Keratinocyte (primary cell): Measurements from ENCODE around the gene SYPL2.

Experiments
- EZH2 ChIP-seq: IDR thresholded peaks from one replicate; pipeline ENCODE4 v1.6.1; 2012; ENCODE audit warnings: inconsistent platforms, mild to moderate bottlenecking, low read length, moderate library complexity
- TF ChIP-seq, protein P1 (sequence below), 3 experiments: IDR thresholded peaks in 1 of 3; conservative IDR thresholded peaks in 1 of 3; optimal IDR thresholded peaks in 1 of 3; 2 replicates in 2 of 3; 3 replicates in 1 of 3; pipeline versions ENCODE3 to v1.5.1; 2011; ENCODE audit warnings: low read length in 3 of 3, mild to moderate bottlenecking in 3 of 3, moderate library complexity in 2 of 3, control low read depth in 1 of 3, inconsistent platforms in 1 of 3; ENCODE audit not compliant: insufficient read depth in 2 of 3; ENCODE audit errors: extremely low read depth in 1 of 3

GRCh38 chr1:109490029-109490933 is 23.9 kb downstream of the SYPL2 start:
- TF ChIP-seq, protein P1, sequence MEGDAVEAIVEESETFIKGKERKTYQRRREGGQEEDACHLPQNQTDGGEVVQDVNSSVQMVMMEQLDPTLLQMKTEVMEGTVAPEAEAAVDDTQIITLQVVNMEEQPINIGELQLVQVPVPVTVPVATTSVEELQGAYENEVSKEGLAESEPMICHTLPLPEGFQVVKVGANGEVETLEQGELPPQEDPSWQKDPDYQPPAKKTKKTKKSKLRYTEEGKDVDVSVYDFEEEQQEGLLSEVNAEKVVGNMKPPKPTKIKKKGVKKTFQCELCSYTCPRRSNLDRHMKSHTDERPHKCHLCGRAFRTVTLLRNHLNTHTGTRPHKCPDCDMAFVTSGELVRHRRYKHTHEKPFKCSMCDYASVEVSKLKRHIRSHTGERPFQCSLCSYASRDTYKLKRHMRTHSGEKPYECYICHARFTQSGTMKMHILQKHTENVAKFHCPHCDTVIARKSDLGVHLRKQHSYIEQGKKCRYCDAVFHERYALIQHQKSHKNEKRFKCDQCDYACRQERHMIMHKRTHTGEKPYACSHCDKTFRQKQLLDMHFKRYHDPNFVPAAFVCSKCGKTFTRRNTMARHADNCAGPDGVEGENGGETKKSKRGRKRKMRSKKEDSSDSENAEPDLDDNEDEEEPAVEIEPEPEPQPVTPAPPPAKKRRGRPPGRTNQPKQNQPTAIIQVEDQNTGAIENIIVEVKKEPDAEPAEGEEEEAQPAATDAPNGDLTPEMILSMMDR (optimal IDR thresholded peaks at IDR 0.05 in 1 of 3, IDR thresholded peaks at IDR 0.05 in 1 of 3, conservative IDR thresholded peaks at IDR 0.05 in 1 of 3; ENCODE audit: extremely low read depth in 1 of 3, insufficient read depth in 2 of 3, low read length in 3 of 3) = peak; percentile 81 to 90 (median 85)
- no peak for TF ChIP-seq EZH2
